ENCODE data around the gene H3-3A. TPM values are rescaled to one million over a fixed set of nuclear protein-coding genes. Genes with fewer than 3 reads are reported as not detected.

Gene H3-3A
- polyA plus RNA-seq, 1 of the 3 experiments (the other 2 are of a cell fraction), result 315 TPM

GRCh38 chr1:226097866-226098625 lies 35.5 kb downstream of the H3-3A start (continued):
- TF ChIP-seq, protein P1, sequence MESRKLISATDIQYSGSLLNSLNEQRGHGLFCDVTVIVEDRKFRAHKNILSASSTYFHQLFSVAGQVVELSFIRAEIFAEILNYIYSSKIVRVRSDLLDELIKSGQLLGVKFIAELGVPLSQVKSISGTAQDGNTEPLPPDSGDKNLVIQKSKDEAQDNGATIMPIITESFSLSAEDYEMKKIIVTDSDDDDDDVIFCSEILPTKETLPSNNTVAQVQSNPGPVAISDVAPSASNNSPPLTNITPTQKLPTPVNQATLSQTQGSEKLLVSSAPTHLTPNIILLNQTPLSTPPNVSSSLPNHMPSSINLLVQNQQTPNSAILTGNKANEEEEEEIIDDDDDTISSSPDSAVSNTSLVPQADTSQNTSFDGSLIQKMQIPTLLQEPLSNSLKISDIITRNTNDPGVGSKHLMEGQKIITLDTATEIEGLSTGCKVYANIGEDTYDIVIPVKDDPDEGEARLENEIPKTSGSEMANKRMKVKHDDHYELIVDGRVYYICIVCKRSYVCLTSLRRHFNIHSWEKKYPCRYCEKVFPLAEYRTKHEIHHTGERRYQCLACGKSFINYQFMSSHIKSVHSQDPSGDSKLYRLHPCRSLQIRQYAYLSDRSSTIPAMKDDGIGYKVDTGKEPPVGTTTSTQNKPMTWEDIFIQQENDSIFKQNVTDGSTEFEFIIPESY (IDR thresholded peaks at IDR 0.05; ENCODE audit: borderline replicate concordance, low read depth), result no peak
- TF ChIP-seq SIN3A (IDR thresholded peaks at IDR 0.05; ENCODE audit: borderline replicate concordance, low read depth, low read length) (no peak), NRF1 (IDR thresholded peaks at IDR 0.05; ENCODE audit: low read depth, low read length) (no peak), MXI1 (IDR thresholded peaks at IDR 0.05; ENCODE audit: low read depth, low read length) (no peak), MAX (IDR thresholded peaks at IDR 0.05; ENCODE audit: low read depth) (no peak), GATA2 (CRISPR knock-in tag; IDR thresholded peaks at IDR 0.05) (no peak), ELF1 (IDR thresholded peaks at IDR 0.05) (no peak)

- H3K9ac ChIP-seq, result no peak overlapping the region
Observed at GRCh38 chr1:226098870-226099835, 36.6 kb downstream of the H3-3A start.

More at GRCh38 chr1:226098870-226099835, 36.6 kb downstream of the H3-3A start:
- no peaks in the 10 kb centered on the region; a peak in 2 of 4 replicates for H3K4me1 ChIP-seq (ENCODE audit: control insufficient read depth in 1 of 2, insufficient read depth in 2 of 2, low read depth in 1 of 2, low read length in 1 of 2)
- no peak overlapping the region for H3K4me2 ChIP-seq
- no peaks in the 10 kb centered on the region for H3K9me2 ChIP-seq
- no peaks in the 10 kb centered on the region for H4K20me1 ChIP-seq (ENCODE audit: insufficient read depth)
- H3K4me3 ChIP-seq (ENCODE audit: low read depth in 2 of 2, low read length in 1 of 2), result no peak overlapping the region
- no peaks in the 10 kb centered on the region for H3K9me3 ChIP-seq
- TF ChIP-seq NRF1 (IDR thresholded peaks at IDR 0.05; ENCODE audit: low read depth, low read length) (no peak), EP300 (IDR thresholded peaks at IDR 0.05; ENCODE audit: borderline replicate concordance in 1 of 2, low read depth in 1 of 2, low read length in 1 of 2) (no peak), REST (IDR thresholded peaks at IDR 0.05; ENCODE audit: low read depth, low read length) (no peak), RXRA (IDR thresholded peaks at IDR 0.05; ENCODE audit: borderline replicate concordance, low read depth) (no peak), RCOR1 (IDR thresholded peaks at IDR 0.05; ENCODE audit: low read length) (no peak), FOXJ3 (CRISPR knock-in tag; IDR thresholded peaks at IDR 0.05) (no peak), MAX (IDR thresholded peaks at IDR 0.05; ENCODE audit: low read depth) (no peak), MEF2A (IDR thresholded peaks at IDR 0.05; ENCODE audit: borderline replicate concordance, low read depth) (no peak), SMC3 (IDR thresholded peaks at IDR 0.05; ENCODE audit: low read depth, low read length) (no peak), RFX5 (IDR thresholded peaks at IDR 0.05; ENCODE audit: low read length) (no peak), YY1 (IDR thresholded peaks at IDR 0.05; ENCODE audit: low read depth) (no peak), JUND (IDR thresholded peaks at IDR 0.05) (no peak)
- TF ChIP-seq, protein P1 (IDR thresholded peaks at IDR 0.05; ENCODE audit: borderline replicate concordance, low read depth), result no peak
- ChIA-PET CTCF (interaction anchor here (0.9 to 3.0 kb wide), 6 partner anchors 22 to 339 kb away, joined by 3 to 17 read pairs (median 4); partner anchors contain the start of gene SRP9), POLR2A (interaction anchor here (0.9 kb wide), 1 partner anchor 37 kb away, joined by 3 read pairs; the partner anchor contains the start of gene H3-3A)
- WGBS (ENCODE audit: low lambda C conversion rate), result 93% methylated on average over 3 of the region's 3 CpGs
- H3K27ac ChIP-seq (ENCODE audit: low read depth in 2 of 2, low read length in 1 of 2), result no peak overlapping the region
- no peaks in the 10 kb centered on the region for H3K36me3 ChIP-seq (replicated peaks in 1 of 2; ENCODE audit: control insufficient read depth in 1 of 2, insufficient read depth in 2 of 2, low read length in 1 of 2)
- no peak for DNase-seq
- no peaks in the 10 kb centered on the region for H3F3A ChIP-seq (replicated peaks; ENCODE audit: insufficient read depth)
- H3K79me2 ChIP-seq (ENCODE audit: insufficient read depth), result no peaks in the 10 kb centered on the region
- H2AFZ ChIP-seq (ENCODE audit: low read depth), result no peak overlapping the region
- H3K27me3 ChIP-seq (ENCODE audit: insufficient read depth), result no peaks in the 10 kb centered on the region
